Coronary artery (tissue), 2 donors: ENCODE measurements around the gene CDH23.

Experiments
- DNase-seq: peaks from one replicate; pipeline ENCODE4 v3.0.0-alpha.2; 2017; ENCODE audit warnings: low spot score
- H3K27ac ChIP-seq, 2 donors: fragments of 200-600 bp; sonication (generic); one replicate each; pipeline ENCODE4 v1.5.1; 2016 to 2019
- H3K4me3 ChIP-seq: fragments of 200-600 bp; sonication (generic); 2 replicates; pipeline ENCODE4 v1.5.1; 2016; ENCODE audit warnings: mild to moderate bottlenecking, moderate library complexity
- TF ChIP-seq, protein P1 (sequence below): fragments of 200-600 bp; sonication (generic); IDR thresholded peaks from one replicate; pipeline ENCODE4 v1.5.1; 2019; ENCODE audit warnings: antibody characterized with exemption

CDH23 gene

DNA sequence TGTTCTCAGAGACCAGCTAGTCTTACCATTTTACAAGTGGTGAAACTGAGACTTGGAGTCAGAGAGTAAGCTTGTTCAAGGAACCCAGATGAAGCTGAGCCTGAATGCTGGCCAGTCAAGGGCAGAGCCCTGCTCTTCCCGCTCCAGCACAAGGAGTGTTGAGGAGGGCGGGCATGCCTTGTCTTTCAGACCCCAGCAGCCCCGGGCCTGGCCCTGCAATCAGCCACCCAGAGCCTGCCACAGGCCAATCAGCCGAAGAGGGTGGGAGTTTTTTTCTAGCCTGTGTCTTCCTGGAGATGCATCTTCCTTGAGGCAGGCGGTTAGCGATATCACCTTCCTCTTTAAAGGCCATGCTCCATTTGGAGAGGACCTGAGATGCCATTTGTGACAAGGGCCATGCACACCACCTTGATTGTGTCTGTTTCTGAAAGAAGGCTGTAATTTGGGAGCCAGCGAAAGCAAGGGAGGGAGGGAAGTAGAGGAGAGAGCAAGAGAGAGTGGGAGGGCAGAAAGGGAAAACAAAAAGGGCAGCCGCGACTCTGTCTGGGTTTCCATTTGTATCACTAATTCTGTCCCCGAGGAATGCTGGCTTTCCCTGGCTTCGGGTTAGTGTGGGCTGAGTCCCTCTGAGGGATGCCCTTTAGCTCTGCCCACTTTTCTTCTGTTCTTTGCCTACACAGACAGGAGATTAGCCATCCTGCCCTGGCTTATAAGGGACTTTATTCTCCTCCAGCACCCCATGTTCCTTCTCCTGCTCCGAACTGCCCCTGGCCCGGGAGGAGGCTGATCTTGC is 8.0 kb downstream of the CDH23 start:
- no peak for DNase-seq
- no peak overlapping the region for H3K27ac ChIP-seq
- TF ChIP-seq, protein P1, sequence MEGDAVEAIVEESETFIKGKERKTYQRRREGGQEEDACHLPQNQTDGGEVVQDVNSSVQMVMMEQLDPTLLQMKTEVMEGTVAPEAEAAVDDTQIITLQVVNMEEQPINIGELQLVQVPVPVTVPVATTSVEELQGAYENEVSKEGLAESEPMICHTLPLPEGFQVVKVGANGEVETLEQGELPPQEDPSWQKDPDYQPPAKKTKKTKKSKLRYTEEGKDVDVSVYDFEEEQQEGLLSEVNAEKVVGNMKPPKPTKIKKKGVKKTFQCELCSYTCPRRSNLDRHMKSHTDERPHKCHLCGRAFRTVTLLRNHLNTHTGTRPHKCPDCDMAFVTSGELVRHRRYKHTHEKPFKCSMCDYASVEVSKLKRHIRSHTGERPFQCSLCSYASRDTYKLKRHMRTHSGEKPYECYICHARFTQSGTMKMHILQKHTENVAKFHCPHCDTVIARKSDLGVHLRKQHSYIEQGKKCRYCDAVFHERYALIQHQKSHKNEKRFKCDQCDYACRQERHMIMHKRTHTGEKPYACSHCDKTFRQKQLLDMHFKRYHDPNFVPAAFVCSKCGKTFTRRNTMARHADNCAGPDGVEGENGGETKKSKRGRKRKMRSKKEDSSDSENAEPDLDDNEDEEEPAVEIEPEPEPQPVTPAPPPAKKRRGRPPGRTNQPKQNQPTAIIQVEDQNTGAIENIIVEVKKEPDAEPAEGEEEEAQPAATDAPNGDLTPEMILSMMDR, result no peak
- H3K4me3 ChIP-seq, result no peak overlapping the region

DNA sequence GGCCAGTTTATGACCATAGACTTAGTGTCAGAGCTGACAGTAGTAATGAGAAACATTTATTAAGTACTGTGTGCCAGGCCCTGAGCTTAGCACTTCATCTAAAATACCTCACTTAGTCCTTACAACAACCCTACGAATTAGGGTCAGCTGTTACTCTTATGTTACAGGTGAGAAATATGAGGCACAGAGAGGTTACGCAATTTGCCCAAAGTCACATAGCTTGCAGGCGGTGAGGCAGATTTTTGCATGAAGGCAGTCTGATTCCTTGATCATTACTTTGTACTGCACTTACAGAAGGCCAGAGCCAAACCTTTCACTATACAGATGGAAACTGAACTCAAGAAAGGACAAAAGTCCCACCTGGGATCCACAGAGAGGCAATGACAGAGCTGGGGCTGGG is 10.2 kb downstream of the CDH23 start:
- no peak for DNase-seq
- TF ChIP-seq, protein P1, result no peak
- no peak overlapping the region for H3K4me3 ChIP-seq
- no peak overlapping the region for H3K27ac ChIP-seq

DNA sequence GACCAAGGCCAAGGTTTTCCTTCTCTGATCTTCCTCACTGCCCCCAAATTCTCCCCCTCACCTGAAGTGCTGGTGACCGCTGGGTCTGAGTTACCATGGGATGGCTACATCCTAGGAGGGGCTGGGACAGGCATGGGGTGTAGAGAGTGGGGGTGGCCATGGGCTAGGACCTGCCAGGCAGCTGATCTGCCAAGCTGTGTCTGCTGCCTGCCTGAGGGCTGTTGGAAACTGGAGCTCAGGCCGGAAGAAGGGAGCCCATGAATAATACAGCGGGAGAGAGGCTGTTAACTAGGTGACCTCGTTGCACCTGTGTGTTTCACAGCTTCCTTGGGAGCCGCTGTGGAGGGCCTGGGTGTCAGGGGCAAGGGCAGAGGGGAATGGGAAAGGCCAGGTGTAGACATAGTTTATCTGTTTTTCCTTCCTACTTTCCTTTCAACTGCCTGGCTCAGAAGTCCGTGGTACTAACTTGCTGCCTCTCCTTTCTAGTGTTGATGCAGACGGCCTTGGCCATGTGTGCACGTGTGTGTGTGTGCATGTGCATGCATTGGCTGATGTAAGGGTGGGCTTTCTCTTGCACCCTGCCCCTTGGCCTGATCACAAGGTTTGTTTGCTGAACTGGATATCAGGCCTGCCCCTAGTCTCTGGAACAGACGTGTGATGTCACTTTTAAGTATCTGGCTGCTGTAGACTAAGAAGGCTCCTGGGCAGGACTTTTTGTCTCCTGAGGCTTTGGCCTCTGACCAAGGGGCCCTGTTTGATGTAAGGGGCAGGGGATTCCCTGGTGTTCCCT is 11.9 kb downstream of the CDH23 start:
- TF ChIP-seq, protein P1, result no peak
- Histone ChIP-seq H3K27ac (no peak overlapping the region), H3K4me3 (no peak overlapping the region)
- no peak for DNase-seq

DNA sequence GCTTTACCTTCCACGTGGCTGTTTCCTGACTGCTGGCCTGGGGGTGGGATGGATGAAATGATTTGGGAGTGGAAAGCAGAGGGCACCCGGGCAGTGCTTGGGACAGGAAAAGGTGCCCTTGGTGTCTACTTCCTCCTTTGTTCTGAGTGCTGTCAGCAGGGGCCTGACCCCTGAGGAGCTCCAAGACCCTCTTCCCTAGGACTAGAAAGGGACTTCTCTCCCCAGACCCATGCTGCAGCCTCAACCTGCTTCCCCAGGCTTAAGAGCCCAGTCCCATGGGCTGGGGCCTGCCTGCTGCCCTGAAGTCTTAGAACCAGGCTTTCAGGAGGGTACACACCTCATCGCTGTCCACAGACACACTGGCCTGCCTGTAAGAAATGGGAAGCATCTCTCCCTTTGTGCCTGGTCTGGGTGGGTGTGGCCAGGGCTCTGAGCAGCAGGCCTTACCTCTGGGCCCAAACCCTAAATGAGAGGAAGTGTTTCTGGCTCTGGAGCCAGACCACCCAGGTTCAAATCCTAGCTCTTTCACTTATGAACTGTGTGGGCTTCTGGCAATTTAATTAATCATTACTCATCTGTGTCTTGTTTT is 12.9 kb downstream of the CDH23 start:
- DNase-seq, result no peak
- TF ChIP-seq, protein P1, result no peak
- H3K4me3 ChIP-seq, result no peak overlapping the region
- H3K27ac ChIP-seq, result no peak overlapping the region

DNA sequence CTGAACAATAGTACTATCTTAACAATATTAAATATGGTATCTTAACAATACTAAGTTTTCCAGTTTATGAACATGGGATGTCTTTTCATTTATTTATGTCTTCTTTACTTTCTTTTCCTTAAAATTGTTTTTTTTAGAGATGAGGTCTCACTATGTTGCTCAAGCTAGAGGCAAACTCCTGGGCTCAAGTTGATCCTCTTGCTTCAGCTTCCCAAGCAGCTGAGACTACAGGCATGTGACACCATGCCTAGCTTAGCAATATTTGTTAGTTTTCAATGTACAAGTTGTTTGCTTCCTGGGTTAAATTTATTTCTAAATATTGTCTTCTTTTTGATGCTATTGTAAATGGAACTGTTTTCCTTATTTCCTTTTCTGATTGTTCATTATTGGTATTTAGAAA is 16.9 kb downstream of the CDH23 start:
- no peak for DNase-seq
- H3K4me3 ChIP-seq, result no peak overlapping the region
- H3K27ac ChIP-seq, result no peak overlapping the region
- TF ChIP-seq, protein P1, result no peak

DNA sequence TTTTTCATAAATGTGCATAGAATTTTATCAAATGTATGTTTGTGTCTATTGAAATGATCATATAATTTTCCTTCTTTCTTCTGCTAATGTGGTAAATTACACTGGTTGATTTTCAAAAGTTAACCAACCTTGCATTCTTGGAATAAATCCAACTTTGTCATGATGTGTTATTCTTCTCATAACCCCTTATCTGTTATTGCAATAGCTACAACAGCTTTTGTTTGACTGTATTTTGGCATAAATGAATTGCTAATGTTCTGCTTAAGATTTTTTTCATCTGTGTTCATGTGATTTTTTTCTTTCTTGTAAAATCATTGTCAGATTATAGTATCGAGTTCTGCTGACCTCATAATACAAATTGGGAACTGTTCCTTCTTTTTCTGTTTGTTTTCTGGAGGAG is 17.6 kb downstream of the CDH23 start:
- Histone ChIP-seq H3K27ac (no peak overlapping the region), H3K4me3 (no peak overlapping the region)
- TF ChIP-seq, protein P1, result no peak
- no peak for DNase-seq
